Pancreas (tissue), 10 donors: Measurements from ENCODE around the gene ACAP2. TPM values are rescaled to one million over a fixed set of nuclear protein-coding genes. Genes with fewer than 3 reads are reported as not detected.
"Not testable (repeated sequence)": the region's sequence is repeated elsewhere in the genome, so short reads cannot be mapped to it uniquely, and the experiment has no call there.

ENCODE experiments used
- ATAC-seq, 4 donors: fragments of 200-7000 bp; cut with Tn5 transposase; one replicate each; pipeline versions ENCODE4 v1.8.0 to v1.9.1; 2020; ENCODE audit warnings: mild to moderate bottlenecking in 4 of 4, moderate library complexity in 4 of 4
- DNase-seq, 6 donors: peaks; one replicate each; pipeline ENCODE4 v3.0.0-alpha.2; 2020
- FAIRE-seq: peaks from 2 replicates; lab custom pipeline; 2012; peaks lifted over from hg19 to GRCh38; lab: Jason Lieb, UNC
- H3K27ac ChIP-seq, 4 donors: fragments of 200-600 bp; sonication (generic); 1 replicate in 3 of 4; 2 replicates in 1 of 4; pipeline versions ENCODE4 v1.5.0 to v1.8.0; 2020
- H3K27me3 ChIP-seq, 4 donors: fragments of 200-600 bp; one replicate each; pipeline ENCODE4 v1.8.0; 2021
- H3K36me3 ChIP-seq, 3 donors: fragments of 200-600 bp; sonication (generic) in 1 of 3; one replicate each; pipeline versions ENCODE4 v1.5.0 to v1.8.0; 2020 to 2021
- H3K4me1 ChIP-seq, 3 donors: fragments of 200-600 bp; one replicate each; pipeline ENCODE4 v1.8.0; 2021
- H3K4me3 ChIP-seq, 4 donors: fragments of 200-600 bp; sonication (generic) in 2 of 4; one replicate each; pipeline versions ENCODE4 v1.5.0 to v1.8.0; 2020 to 2021
- H3K9me3 ChIP-seq, 4 donors: fragments of 200-600 bp; one replicate each; pipeline ENCODE4 v1.8.0; 2021
- WGBS, 2 donors: extraction: QIAGEN DNeasy Blood & Tissue Kit; methylation state at CpG; one replicate each; pipeline ENCODE4 v1.1.7; 2013; 5-methylcytosine and 5-hydroxymethylcytosine counted together
- intact Hi-C, 3 donors: fragments of 100-400 bp; cut with DNase I; formaldehyde crosslinking; loops; one replicate each; pipeline versions ENCODE4 v1.11.1 to v1.14.2; 2022
- polyA plus RNA-seq, 2 donors: library from polyadenylated mRNA; stranded (reverse); fragments of 200-250 nt; gene quantifications; one replicate each; pipeline ENCODE4 v1.2.3, GENCODE V29; 2013
- total RNA-seq, 6 donors: library from RNA; stranded (reverse); fragmentation: NEBNext Ultra II Directional in 4 of 6; extraction: Animal tissue kit (Norgen Biotek cat#: 25700) in 4 of 6; gene quantifications; one replicate each; pipeline versions ENCODE4 v1.2.1 to v1.2.4, GENCODE V29; 2021 to 2023
- TF ChIP-seq, protein P1 (sequence below), 4 donors: fragments of 200-600 bp; sonication (generic) in 3 of 4; IDR thresholded peaks; one replicate each; pipeline versions ENCODE4 v1.5.0 to v1.8.0; 2021; ENCODE audit warnings: antibody characterized with exemption in 4 of 4
- donor health status: healthy with polysubstance abuse.
- donor health status: DM: no; HTN: no; CAD: no; lungs with moderate emphysema.
- donor health status: DM: no; HTN: no; CAD: no.
- donor health status: control.
- donor health status: control.
- donor health status: Bipolar disorder and iron deficiency.
- donor health status: DM: yes; HTN: yes; CAD: no.
- donor health status: DM: no; HTN: no; CAD: no.
- donor health status: DM: no; HTN: no; CAD: no.
- donor health status: DM: yes; HTN: yes; CAD: no.

The ACAP2 gene
- total and polyA plus RNA-seq, 8 donors = 4.2 to 21.1 (median 14.7) TPM

DNA sequence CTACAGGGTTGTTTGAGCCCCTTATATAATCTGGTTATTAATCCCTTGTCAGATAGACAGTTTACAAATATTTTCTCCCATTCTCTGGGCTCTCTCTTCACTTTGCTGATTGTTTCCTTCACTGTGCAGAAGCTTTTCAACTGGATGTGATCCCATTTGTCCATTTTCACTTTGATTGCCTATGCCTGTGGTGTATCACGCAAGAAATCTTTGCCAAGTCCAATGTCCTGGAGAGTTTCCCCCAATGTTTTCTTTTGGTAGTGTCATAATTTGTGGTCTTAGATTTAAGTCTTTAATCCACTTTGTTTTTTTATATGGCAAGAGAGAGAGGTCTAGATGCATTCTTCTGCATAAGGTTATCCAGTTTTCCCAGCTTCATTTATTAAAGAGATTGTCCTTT lies 212.6 kb downstream of the ACAP2 start:
- Histone ChIP-seq H3K4me3 (no peak overlapping the region), H3K27me3 (no peaks in the 10 kb centered on the region), H3K36me3 (no peaks in the 10 kb centered on the region), H3K27ac (no peak overlapping the region), H3K4me1 (no peaks in the 10 kb centered on the region), H3K9me3 (no peaks in the 10 kb centered on the region)
- TF ChIP-seq, protein P1, sequence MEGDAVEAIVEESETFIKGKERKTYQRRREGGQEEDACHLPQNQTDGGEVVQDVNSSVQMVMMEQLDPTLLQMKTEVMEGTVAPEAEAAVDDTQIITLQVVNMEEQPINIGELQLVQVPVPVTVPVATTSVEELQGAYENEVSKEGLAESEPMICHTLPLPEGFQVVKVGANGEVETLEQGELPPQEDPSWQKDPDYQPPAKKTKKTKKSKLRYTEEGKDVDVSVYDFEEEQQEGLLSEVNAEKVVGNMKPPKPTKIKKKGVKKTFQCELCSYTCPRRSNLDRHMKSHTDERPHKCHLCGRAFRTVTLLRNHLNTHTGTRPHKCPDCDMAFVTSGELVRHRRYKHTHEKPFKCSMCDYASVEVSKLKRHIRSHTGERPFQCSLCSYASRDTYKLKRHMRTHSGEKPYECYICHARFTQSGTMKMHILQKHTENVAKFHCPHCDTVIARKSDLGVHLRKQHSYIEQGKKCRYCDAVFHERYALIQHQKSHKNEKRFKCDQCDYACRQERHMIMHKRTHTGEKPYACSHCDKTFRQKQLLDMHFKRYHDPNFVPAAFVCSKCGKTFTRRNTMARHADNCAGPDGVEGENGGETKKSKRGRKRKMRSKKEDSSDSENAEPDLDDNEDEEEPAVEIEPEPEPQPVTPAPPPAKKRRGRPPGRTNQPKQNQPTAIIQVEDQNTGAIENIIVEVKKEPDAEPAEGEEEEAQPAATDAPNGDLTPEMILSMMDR (IDR thresholded peaks at IDR 0.05) = no peak
- no peak for DNase-seq
- FAIRE-seq = no peak
- no peak for ATAC-seq
- WGBS, 2 donors = 94 to 96% methylated on average over 1 of the region's 1 CpG
- intact Hi-C loops = no loop called here

DNA sequence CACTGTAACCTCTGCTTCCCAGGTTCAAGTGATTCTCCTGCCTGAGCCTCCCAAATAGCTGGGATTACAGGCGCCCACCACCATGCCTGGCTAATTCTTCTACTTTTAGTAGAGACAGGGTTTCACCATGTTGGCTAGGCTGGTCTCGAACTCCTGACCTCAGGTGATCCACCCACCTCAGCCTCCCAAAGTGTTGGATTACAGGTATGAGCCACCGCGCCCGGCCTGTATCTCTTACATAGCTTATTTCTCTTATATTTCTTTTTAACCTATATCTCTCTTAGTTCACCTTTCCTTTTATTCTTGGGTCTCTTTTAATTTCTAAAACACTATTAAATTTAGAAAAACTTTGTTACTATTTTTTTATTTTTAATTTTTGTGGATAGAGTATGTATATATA lies 213.9 kb downstream of the ACAP2 start:
- H3K9me3 ChIP-seq, ATAC-seq, H3K27ac ChIP-seq, FAIRE-seq, H3K4me1 ChIP-seq, H3K27me3 ChIP-seq, H3K4me3 ChIP-seq, H3K36me3 ChIP-seq, intact Hi-C loops: not testable (repeated sequence)
- peak in 2 of 6 donors; percentile 0 to 5 for DNase-seq
- WGBS, 2 donors = 94 to 98% methylated on average over 5 of the region's 5 CpGs

- no peaks in the 10 kb centered on the region for H3K27me3 ChIP-seq
- peak in 2 of 6 donors; percentile 2 to 40 for DNase-seq
- no peak for FAIRE-seq
- no peak overlapping the region for H3K27ac ChIP-seq
- TF ChIP-seq, protein P1 (IDR thresholded peaks at IDR 0.05) = no peak
- H3K9me3 ChIP-seq = no peaks in the 10 kb centered on the region
- 70 to 72% methylated on average over 6 of the region's 6 CpGs for WGBS, 2 donors
- no peak overlapping the region for H3K4me3 ChIP-seq
- intact Hi-C loops = no loop called here
- H3K36me3 ChIP-seq = no peaks in the 10 kb centered on the region
- no peaks in the 10 kb centered on the region for H3K4me1 ChIP-seq
- no peak for ATAC-seq
Observed at GRCh38 chr3:195227871-195228270, 214.9 kb downstream of the ACAP2 start.

- Histone ChIP-seq H3K4me3 (no peak overlapping the region), H3K9me3 (no peaks in the 10 kb centered on the region), H3K27me3 (no peaks in the 10 kb centered on the region), H3K36me3 (no peaks in the 10 kb centered on the region), H3K4me1 (no peaks in the 10 kb centered on the region), H3K27ac (no peak overlapping the region)
- TF ChIP-seq, protein P1 (IDR thresholded peaks at IDR 0.05) = no peak
- DNase-seq = peak in 2 of 6 donors; percentile 3 to 34
- 72 to 79% methylated on average over 9 of the region's 9 CpGs for WGBS, 2 donors
- intact Hi-C loops = no loop called here
- FAIRE-seq = no peak
- no peak for ATAC-seq
Observed at GRCh38 chr3:195226900-195227447, 215.8 kb downstream of the ACAP2 start.

GRCh38 chr3:195226445-195226844 lies 216.4 kb downstream of the ACAP2 start:
- H3K27me3 ChIP-seq = no peaks in the 10 kb centered on the region
- no peak overlapping the region for H3K27ac ChIP-seq
- WGBS, 2 donors = 84 to 92% methylated on average over 7 of the region's 7 CpGs
- FAIRE-seq = no peak
- H3K4me1 ChIP-seq = no peaks in the 10 kb centered on the region
- H3K9me3 ChIP-seq = no peaks in the 10 kb centered on the region
- DNase-seq = peak in 1 of 6 donors; percentile 6
- H3K36me3 ChIP-seq = no peaks in the 10 kb centered on the region
- no peak overlapping the region for H3K4me3 ChIP-seq
- intact Hi-C loops = no loop called here
- no peak for ATAC-seq
- TF ChIP-seq, protein P1 (IDR thresholded peaks at IDR 0.05) = no peak
